ENCODE measurements around the gene SOX1.

Gene SOX1

DNA sequence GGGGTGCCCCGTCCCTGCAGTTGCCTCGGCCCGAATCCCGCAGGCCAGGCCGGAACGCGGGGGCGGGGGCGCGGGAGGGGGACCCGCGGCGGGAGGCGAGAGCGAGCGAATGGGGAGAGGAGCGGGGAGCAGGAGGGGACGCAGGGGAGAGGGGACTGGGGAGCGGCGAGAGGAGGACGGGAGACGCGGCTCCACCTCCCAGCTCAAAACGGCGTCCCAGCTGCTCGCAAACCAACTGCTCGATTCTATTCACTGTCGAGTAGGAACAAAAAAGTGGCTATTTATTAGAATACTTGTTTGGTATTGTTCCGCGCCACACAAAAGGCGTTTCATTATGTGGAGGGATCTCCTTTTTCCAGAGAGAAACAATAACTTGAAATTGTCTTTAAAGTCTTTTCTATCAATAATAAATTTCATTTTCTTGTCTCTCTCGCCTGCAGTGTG is 10.6 kb upstream of the SOX1 start:
- Mint-ChIP-seq H3K9me3 (no peaks in the 10 kb centered on the region), H3K27ac (no peak overlapping the region), H3K27me3 (peaks cover 100% of the 10 kb centered on the region), H3K4me1 (peaks cover 14% of the 10 kb centered on the region), H3K4me3 (no peak overlapping the region)
- ATAC-seq (no peak), DNase-seq (no peak)

DNA sequence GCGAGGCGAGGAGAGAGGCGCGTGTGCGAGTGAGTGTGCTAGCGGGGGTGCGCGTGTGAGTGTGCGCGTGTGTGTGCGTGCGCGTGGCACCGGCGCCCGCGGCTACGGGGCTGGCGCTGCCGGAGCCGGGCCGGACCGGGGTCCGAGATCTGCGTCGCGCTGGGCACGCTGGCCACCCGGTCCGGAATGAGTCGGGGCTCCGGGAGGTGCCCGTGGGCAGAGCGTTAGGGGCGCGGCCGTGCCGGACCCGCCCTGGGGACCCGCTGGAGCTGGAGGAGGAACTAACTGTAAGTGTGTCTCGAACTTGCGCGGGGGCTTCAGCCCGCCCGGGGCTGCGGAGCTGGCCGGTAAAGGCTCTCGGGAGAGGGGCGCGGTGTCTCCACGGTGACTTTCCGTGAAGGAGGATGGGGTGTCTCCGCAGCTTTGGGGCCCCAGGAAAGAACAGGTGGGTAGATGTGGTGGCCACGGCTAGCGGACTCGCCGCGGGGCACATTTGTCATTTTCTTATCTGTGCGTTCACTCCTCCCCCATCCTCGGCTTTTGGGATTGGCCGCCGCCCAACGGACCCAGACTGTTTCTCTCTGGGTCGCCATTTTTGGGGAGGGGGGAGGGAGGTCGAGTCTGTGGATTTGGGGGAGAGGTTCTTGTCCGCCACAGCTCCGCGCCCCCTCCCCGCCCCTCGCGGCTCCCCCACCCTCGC is 10.1 kb upstream of the SOX1 start:
- Mint-ChIP-seq H3K4me3 (no peak overlapping the region), H3K27me3 (peaks cover 100% of the 10 kb centered on the region), H3K4me1 (peaks cover 14% of the 10 kb centered on the region), H3K27ac (no peak overlapping the region), H3K9me3 (no peaks in the 10 kb centered on the region)
- DNase-seq = no peak
- no peak for ATAC-seq

DNA sequence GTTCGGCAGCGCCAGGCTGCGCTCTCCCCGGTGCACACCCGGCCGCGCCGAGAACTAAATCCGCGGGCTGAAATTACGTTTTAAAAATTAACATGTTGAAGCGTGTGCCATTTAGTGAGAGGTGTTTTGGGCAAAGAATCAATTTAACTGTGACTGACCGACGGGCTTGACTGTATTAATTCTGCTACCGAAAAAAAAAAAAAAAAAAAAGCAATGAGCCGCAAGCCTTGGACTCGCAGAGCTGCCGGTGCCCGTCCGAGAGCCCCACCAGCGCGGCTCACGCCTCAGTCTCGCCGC is 9.6 kb upstream of the SOX1 start:
- peaks cover 14% of the 10 kb centered on the region for H3K4me1 Mint-ChIP-seq
- no peaks in the 10 kb centered on the region for H3K9me3 Mint-ChIP-seq
- ATAC-seq (no peak), DNase-seq (no peak)
- H3K27me3 Mint-ChIP-seq = peaks cover 100% of the 10 kb centered on the region
- no peak overlapping the region for H3K4me3 Mint-ChIP-seq
- H3K27ac Mint-ChIP-seq = no peak overlapping the region

DNA sequence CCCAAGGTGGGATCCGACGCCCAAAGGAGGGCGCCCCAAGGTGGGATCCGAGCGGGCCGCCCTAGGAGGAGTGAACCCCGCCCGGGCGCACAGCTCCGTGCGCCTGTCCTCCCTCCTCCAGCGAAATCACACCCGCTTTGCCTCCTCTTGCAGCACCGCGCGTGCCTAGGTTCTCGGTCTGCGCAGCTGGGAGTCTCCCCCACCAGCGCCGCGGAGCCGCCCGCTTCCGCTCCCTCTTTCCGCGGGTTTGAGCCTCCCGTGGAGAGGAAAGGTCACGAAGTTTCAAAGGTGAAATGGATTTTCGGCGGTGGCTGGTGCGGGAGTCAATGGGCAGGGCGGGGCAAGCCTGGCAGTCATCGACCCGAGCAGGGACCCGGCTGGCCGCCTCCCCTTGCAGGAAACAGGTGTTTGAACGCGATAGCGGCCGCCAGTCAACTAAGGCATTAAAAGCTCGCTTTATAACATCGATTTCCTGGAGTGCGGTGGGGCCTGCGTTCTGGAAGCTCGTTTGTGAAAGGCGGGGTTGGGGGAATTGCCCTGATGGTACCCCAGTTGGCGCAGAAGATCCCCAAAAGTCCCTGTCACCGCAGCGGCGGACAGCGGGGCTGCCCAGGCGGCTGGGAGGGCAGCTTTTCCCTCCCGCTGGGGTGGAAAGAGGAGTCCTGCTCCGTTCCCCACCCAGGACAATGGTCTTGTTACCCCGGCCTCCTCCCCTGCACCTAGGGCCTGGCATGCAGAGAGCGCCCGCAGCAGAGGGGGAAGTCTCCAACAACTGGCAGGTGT is 9.0 kb upstream of the SOX1 start:
- Mint-ChIP-seq H3K27me3 (peaks cover 100% of the 10 kb centered on the region), H3K27ac (peak overlapping the region in 1 of 2 donors; percentile 71), H3K4me1 (peaks cover 15% of the 10 kb centered on the region), H3K4me3 (peak overlapping the region in 1 of 2 donors; percentile 15), H3K9me3 (peaks cover under 1 to 1% of the 10 kb centered on the region in 2 donors)
- ATAC-seq = no peak
- DNase-seq = no peak

DNA sequence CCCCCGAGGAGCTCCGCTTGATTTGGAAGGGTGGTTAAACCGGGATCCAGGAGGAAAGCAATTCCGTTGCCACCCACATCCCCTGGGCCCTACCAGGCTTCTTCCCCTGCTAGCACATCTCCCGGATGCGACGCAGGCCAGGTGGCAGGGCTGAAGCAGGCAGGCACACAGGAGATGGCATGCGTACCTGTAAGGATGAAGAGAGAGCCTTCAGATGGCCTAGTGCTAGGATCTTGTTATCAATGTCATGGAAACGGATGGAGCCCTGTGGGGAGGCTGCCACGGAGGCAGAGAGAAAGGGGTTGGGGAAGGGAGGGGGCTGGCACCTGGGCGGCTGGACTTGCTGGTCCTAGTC is 8.5 kb upstream of the SOX1 start:
- H3K27ac Mint-ChIP-seq = no peak overlapping the region
- no peak overlapping the region for H3K4me3 Mint-ChIP-seq
- H3K27me3 Mint-ChIP-seq = peaks cover 100% of the 10 kb centered on the region
- ATAC-seq (no peak), DNase-seq (no peak)
- peaks cover 5 to 7% of the 10 kb centered on the region in 2 donors for H3K9me3 Mint-ChIP-seq
- H3K4me1 Mint-ChIP-seq = peaks cover 20% of the 10 kb centered on the region

DNA sequence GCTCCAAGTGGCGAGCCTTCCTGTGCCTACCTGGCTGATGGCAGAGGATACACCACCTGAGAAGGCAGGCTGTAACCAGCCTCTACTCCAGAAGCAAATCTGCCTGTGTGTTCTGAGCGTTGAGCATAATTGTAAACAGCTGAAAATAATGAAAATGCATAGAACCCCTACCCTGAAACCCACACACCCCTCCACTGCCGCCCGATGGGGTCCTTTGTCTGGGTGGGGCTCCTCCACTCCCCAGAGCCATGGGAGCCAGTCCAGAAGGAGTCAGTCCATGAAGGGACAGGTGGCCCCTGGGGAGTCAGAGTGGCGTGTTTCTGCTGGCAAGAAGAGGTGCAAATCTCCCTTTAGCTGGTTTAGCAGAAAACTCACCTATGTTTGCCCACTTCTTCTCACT is 8.0 kb upstream of the SOX1 start:
- Mint-ChIP-seq H3K27me3 (peaks cover 100% of the 10 kb centered on the region), H3K4me1 (peaks cover 20% of the 10 kb centered on the region), H3K27ac (no peak overlapping the region), H3K9me3 (peaks cover 5 to 8% of the 10 kb centered on the region in 2 donors), H3K4me3 (no peak overlapping the region)
- ATAC-seq (no peak), DNase-seq (no peak)

DNA sequence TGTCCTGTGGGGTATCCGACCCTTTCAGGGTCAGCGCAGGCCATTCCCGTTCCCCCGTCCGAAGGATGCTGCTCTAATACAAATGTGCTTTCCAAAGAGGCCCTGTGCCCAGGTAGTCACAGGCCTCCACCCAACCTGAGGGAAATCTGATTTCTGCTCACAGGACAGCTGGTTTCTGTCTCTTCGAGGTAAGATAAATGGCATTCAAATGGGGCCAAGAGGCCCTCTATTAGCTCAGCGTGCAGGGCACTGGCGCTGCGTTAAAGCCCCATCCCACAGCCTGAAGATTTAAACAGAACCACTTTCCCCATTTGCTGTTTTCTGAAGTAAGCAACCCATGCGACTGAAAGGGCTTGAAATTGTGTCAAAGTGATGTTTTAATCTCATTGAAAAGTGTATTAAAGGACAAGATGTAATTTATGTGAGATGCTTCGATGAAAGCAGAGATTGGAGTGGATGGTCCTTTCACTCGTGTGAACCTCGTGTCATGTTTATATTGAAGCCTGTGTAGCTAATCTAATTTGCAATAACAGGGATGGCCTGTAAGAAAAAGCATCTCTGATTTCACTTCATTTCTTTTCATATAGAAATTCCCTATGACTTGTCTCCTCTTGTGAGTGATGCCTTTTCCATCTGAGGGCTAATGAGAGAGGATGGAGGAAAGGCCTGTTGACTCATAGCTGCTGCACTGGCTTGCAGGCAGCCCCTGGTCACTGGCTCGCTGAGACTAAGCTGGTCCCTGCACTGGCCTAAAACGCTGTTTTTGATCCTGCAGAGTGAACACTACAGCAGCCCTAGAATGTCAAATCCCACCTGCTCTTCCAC is 7.3 kb upstream of the SOX1 start:
- peaks cover 100% of the 10 kb centered on the region for H3K27me3 Mint-ChIP-seq
- H3K27ac Mint-ChIP-seq = no peak overlapping the region
- no peak overlapping the region for H3K4me3 Mint-ChIP-seq
- DNase-seq = no peak
- H3K9me3 Mint-ChIP-seq = peaks cover 5 to 8% of the 10 kb centered on the region in 2 donors
- peaks cover 19% of the 10 kb centered on the region for H3K4me1 Mint-ChIP-seq
- no peak for ATAC-seq

DNA sequence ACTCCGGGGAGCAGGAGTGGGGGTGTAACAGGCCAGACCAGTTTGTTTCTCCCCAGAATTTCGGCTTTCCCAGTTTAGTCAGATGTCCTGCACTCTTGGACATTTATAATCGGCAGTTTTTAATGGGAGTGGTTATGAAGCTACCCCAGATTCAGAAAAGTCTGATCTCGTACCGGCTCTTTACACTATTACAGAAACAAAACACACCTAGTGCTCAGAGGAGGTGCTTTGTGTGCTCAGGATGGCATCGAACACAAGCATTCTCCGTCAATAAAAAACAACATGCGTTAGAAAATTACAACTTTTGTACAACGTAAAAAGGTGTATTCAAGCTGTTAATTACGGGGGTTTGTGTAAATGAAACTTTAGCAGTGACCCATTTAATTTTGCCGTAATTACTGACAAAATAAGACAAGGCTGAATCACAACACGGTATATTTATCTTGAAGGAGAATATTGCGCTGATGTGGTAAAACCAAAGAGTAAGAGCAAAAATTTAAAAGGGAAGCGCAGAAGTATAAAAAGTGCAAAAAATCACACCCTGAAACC is 6.6 kb upstream of the SOX1 start:
- Mint-ChIP-seq H3K27me3 (peaks cover 100% of the 10 kb centered on the region), H3K27ac (no peak overlapping the region), H3K4me3 (no peak overlapping the region), H3K4me1 (peaks cover 12% of the 10 kb centered on the region), H3K9me3 (peaks cover 5 to 8% of the 10 kb centered on the region in 2 donors)
- DNase-seq = no peak
- no peak for ATAC-seq

DNA sequence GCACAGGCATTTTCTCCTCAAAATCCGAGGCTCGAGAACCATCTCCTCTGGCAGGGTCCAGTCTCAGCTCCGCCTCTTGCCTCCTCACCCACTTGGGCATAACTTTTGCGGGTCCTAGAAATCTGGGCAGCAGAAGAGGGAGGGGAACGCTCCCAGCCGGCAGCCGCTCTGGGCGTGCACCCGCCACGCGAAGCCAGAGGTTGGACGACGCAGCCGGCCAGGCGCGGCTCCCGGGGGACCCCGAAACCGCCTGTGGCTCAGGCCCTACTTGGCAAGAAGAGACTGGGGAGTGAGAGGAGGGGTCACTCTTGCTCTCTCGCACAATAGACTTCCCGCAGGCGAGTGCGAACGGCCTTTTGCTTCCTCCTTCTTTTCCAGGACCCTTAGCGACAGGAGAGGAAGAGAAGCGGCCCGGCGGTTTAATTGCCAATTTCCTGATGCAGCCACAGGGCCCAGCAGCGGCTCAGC is 6.0 kb upstream of the SOX1 start:
- peaks cover 15% of the 10 kb centered on the region for H3K4me1 Mint-ChIP-seq
- H3K27me3 Mint-ChIP-seq = peaks cover 100% of the 10 kb centered on the region
- DNase-seq = no peak
- H3K27ac Mint-ChIP-seq = no peak overlapping the region
- no peak overlapping the region for H3K4me3 Mint-ChIP-seq
- no peak for ATAC-seq
- H3K9me3 Mint-ChIP-seq = peaks cover 5 to 8% of the 10 kb centered on the region in 2 donors

DNA sequence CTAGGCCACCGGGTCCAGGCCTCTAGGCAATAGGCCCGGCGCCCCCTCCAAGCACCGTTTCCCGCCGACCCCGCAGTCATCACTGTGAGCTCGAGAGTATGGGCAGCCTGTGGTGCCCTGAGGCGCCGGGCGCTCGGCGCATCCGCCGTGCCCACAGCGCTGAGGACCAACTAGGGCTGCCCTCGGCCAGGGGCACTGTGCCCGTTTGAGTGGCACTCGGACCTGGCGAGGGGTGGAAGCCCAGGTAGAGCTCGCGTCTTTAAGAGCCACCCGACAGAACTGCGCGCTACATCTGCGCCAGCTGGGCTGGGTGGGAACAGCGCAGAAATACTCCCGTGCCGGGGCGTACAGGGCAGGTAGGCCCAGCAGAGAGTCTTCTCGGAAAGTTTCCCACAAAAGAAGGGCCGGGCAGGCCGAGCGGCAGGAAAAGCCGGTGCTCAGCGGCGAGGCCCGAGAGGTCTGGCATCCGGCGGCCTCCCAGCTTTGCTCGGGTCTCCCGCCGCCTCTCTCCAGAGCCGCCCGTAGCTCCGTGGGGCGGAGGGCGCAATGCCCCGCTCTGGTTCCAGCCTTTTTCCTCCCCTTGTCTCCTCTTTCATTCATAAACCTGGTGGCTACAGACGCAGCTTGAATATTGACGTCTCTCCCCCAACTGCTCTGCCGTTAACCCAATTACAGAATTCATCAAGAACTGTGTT is 5.4 kb upstream of the SOX1 start:
- H3K27me3 Mint-ChIP-seq = peaks cover 100% of the 10 kb centered on the region
- no peak overlapping the region for H3K4me3 Mint-ChIP-seq
- peaks cover 21% of the 10 kb centered on the region for H3K4me1 Mint-ChIP-seq
- DNase-seq (no peak), ATAC-seq (no peak)
- peaks cover 5 to 8% of the 10 kb centered on the region in 2 donors for H3K9me3 Mint-ChIP-seq
- H3K27ac Mint-ChIP-seq = no peak overlapping the region

DNA sequence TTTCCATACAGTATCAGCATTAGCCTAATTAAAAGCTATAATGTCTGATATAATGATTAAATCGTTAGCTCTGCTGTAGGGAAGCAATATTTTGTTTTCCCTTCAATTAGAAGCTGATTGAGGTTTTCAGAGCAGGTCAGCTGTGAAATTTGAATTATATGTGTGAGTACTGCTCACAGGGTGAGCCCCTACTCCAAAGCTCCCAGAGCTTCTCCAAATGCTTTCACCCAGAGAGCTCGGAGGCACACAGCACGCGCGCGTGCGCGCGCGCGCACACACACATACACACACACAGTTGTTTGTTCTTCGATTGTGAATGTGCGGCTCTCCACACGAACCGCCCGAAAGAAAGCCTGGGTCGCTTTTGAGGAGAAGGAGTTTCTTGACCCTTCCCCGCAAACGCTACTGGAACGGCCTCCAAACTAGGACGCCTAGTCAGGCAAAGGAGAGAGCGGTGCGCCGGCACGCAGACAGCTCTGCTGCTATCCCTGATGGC is 4.8 kb upstream of the SOX1 start:
- Mint-ChIP-seq H3K4me1 (peaks cover 21% of the 10 kb centered on the region), H3K27ac (no peak overlapping the region), H3K27me3 (peaks cover 94% of the 10 kb centered on the region), H3K4me3 (no peak overlapping the region), H3K9me3 (peaks cover 5 to 8% of the 10 kb centered on the region in 2 donors)
- ATAC-seq = no peak
- no peak for DNase-seq

DNA sequence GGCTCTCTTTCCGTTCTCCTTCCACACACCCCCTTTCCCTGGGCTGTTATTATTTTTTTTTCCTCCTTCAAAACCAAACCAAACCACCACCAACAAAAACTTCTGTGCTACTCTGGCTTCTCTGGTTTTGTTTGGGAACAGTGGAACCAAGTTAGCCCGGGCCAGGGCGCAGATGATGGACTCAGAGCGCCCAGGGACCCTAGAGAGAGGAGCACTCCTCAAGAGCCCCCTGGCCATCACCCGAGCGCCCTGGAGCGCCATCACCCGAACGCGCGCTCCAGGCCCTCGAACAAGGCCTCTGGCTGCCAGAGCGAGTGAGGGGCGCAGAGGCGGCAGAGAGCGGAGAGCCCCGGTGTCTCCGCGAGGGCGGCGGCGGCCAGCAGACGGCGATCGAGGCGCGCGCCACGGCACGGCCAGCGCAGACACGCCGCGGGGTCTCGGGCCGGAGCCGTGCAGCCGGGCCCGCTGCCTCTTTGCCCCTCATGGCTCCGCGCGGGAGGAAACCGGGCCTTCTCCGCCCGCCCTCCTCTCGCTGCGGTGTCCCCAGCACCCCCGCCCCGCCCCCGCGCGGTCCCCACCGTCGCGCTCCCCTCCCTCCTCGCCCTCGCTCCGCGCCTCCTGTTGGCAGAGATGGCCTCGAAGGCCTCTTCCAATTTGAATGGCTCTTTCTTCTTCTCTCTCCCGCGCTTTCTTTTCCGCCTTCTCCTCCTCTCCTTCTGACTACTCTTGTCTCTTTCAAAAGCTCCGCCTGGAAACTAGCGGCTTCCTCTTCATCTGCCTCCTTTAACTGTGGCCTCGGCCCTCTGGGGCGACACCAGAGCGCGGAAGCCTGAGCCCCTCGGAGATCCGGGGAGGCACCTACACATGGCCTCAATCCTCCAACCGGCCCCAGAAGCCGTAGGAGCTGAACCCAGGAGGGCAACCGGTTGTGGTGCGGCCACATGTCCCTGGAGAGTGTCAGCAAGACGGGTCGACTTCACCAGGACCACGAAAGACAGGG is 4.1 kb upstream of the SOX1 start:
- H3K27me3 Mint-ChIP-seq = peaks cover 86% of the 10 kb centered on the region
- H3K4me1 Mint-ChIP-seq = peaks cover 17% of the 10 kb centered on the region
- peak overlapping the region in 1 of 2 donors; percentile 51 for H3K4me3 Mint-ChIP-seq
- peak overlapping the region in 1 of 2 donors; percentile 95 for H3K27ac Mint-ChIP-seq
- ATAC-seq (no peak), DNase-seq (no peak)
- peaks cover 5 to 8% of the 10 kb centered on the region in 2 donors for H3K9me3 Mint-ChIP-seq

DNA sequence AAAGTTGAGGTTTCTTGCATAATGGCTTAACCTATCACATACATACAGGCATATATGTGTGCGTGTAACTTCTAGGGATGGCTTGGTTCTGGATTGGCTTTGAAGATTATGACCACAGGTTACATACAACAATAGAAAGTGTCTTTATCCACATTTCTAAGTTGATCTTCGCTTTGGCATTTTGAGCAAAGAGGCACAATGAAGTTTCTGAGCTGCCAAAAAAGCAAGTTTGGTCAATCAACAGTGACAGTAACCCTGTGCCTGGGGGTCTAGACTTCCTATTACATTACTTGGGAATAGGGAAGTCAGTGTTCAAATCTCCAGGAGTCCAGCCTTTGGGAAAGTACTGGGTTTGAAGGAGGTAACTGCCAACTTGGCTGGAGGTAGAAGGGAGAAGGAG is 3.1 kb upstream of the SOX1 start:
- Mint-ChIP-seq H3K27ac (no peak overlapping the region), H3K4me3 (no peak overlapping the region), H3K4me1 (peaks cover 16% of the 10 kb centered on the region), H3K9me3 (peaks cover 5 to 8% of the 10 kb centered on the region in 2 donors), H3K27me3 (peaks cover 80% of the 10 kb centered on the region)
- ATAC-seq (no peak), DNase-seq (no peak)

DNA sequence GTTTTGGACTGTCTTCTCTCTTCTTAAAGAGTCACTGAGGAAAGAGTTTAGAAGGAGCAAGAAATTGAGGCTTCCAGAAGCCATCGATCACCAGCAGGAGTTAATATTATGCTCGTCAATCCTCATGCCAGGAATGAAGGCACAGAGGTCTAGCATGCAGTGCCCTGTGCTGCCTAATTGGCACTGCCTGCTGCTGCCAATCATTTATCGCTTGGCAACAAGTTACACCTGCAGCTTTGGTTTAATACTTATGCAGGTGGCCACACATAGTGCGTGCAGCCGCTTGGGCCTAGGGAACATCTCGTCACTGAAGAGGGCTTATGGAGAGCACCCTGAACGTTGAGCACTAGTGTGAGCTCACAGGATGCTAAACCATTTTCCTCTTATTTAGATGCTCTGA is 2.7 kb upstream of the SOX1 start:
- ATAC-seq (no peak), DNase-seq (no peak)
- Mint-ChIP-seq H3K9me3 (peaks cover 5 to 8% of the 10 kb centered on the region in 2 donors), H3K27ac (no peak overlapping the region), H3K27me3 (peaks cover 80% of the 10 kb centered on the region), H3K4me1 (peaks cover 16% of the 10 kb centered on the region), H3K4me3 (no peak overlapping the region)

Measured in stimulated activated naive CD8-positive, alpha-beta T cell treated with anti-CD3 and anti-CD28 coated beads, Interleukin-15, amount 100 ng/mL, for 72 hours (primary cell).